ENCODE measurements around the gene ACTL9.

DNA sequence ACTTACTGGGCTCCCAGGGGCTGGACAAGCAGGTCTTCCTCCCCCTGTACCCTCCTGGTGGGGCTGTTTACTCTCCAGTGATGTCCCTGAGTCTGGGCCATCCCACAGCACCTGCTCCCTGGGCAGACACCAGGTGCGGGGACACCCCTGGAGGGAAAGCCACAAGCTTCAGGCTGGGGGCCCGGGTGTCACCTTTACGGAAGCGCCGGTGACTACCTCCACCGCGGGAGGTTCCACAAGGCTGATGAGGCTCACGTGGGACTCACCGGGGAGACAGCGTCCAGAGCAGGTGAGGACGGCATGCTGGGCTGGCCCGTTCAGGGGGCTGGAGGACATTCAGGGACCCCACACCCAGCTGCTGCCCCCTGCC, 43.3 kb downstream of the ACTL9 start:
- TF ChIP-seq, protein P1, sequence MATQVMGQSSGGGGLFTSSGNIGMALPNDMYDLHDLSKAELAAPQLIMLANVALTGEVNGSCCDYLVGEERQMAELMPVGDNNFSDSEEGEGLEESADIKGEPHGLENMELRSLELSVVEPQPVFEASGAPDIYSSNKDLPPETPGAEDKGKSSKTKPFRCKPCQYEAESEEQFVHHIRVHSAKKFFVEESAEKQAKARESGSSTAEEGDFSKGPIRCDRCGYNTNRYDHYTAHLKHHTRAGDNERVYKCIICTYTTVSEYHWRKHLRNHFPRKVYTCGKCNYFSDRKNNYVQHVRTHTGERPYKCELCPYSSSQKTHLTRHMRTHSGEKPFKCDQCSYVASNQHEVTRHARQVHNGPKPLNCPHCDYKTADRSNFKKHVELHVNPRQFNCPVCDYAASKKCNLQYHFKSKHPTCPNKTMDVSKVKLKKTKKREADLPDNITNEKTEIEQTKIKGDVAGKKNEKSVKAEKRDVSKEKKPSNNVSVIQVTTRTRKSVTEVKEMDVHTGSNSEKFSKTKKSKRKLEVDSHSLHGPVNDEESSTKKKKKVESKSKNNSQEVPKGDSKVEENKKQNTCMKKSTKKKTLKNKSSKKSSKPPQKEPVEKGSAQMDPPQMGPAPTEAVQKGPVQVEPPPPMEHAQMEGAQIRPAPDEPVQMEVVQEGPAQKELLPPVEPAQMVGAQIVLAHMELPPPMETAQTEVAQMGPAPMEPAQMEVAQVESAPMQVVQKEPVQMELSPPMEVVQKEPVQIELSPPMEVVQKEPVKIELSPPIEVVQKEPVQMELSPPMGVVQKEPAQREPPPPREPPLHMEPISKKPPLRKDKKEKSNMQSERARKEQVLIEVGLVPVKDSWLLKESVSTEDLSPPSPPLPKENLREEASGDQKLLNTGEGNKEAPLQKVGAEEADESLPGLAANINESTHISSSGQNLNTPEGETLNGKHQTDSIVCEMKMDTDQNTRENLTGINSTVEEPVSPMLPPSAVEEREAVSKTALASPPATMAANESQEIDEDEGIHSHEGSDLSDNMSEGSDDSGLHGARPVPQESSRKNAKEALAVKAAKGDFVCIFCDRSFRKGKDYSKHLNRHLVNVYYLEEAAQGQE (IDR thresholded peaks at IDR 0.05; ENCODE audit: low read depth), result no peak
- no peak for TF ChIP-seq RAD21 (IDR thresholded peaks at IDR 0.05; ENCODE audit: low read depth)
- no peak for TF ChIP-seq EP300 (IDR thresholded peaks at IDR 0.05; ENCODE audit: borderline replicate concordance)
